ENCODE results near the gene GP1BA.

GP1BA gene

DNA sequence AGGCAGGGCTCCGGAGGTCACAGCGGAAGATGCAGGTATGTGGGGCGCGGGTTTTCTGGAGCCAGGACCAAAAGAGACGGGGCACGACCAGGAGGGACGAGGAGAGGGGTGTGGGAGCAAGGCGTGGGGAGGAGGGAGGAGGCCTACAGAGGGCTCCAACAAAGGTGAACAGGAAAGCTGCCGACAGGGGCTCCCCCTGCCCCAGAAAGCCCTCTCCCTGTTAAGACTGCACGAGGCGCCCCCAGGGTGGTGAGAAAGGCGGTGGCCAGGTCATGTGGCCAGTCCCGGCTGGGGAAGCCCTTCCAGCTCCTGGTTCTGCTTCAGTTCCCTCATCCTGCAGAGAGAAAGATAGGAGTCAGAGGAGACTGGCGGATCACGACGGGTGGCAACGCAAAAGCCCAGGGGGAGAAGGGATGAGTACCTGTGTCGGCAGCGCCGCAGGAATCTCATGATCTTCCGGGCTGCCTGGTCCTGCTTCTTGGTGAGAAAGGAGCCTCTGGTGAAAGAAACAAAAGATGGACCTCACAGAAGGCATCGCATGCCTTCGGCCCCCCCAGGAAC, 36.5 kb downstream of the GP1BA start:
- peak overlapping the region; percentile 61 to 100 for H3K4me3 ChIP-seq (ENCODE audit: low read depth in 1 of 2, low read length in 1 of 2)
- H3K36me3 ChIP-seq = peaks cover 51% of the 10 kb centered on the region
- peaks cover 46 to 47% of the 10 kb centered on the region in 2 experiments for H3K4me1 ChIP-seq (ENCODE audit: control insufficient read depth in 1 of 2, insufficient read depth in 1 of 2, low read depth in 1 of 2, low read length in 1 of 2)
- no peaks in the 10 kb centered on the region for H3K9me3 ChIP-seq
- no peaks in the 10 kb centered on the region for H3K27me3 ChIP-seq
- H3K27ac ChIP-seq = peak overlapping the region; percentile 98
- TF ChIP-seq, protein P1, sequence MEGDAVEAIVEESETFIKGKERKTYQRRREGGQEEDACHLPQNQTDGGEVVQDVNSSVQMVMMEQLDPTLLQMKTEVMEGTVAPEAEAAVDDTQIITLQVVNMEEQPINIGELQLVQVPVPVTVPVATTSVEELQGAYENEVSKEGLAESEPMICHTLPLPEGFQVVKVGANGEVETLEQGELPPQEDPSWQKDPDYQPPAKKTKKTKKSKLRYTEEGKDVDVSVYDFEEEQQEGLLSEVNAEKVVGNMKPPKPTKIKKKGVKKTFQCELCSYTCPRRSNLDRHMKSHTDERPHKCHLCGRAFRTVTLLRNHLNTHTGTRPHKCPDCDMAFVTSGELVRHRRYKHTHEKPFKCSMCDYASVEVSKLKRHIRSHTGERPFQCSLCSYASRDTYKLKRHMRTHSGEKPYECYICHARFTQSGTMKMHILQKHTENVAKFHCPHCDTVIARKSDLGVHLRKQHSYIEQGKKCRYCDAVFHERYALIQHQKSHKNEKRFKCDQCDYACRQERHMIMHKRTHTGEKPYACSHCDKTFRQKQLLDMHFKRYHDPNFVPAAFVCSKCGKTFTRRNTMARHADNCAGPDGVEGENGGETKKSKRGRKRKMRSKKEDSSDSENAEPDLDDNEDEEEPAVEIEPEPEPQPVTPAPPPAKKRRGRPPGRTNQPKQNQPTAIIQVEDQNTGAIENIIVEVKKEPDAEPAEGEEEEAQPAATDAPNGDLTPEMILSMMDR (IDR thresholded peaks at IDR 0.05) = no peak

DNA sequence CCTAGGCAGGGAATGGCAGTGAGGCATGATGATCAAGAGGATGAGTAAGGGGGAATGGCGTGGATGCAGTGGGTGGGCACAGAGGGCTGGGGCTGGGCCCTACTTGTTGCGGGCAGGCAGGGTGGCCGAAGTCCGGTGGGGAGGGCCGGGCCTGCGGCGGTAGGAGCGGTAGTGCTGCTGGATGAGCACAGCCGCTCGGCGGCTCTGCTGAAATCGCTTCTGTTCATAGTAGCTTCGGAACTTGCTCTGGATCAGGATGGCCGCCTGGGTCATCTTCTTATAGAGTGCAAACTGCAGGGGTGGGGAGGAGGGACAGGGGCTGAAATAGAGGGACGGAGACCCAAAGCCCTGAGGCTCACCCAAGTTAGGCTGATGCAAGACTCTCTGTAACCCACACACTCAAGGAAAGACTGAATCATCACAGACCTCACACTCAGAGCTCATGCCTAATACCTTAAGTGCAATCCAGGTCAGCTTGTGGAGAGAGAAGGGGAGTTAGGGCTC, 37.0 kb downstream of the GP1BA start:
- TF ChIP-seq, protein P1 (IDR thresholded peaks at IDR 0.05) = no peak
- Histone ChIP-seq H3K27ac (peak overlapping the region; percentile 98), H3K4me1 (ENCODE audit: control insufficient read depth in 1 of 2, insufficient read depth in 1 of 2, low read depth in 1 of 2, low read length in 1 of 2) (peaks cover 52 to 53% of the 10 kb centered on the region in 2 experiments), H3K4me3 (ENCODE audit: low read depth in 1 of 2, low read length in 1 of 2) (peak overlapping the region in 1 of 2 experiments; percentile 61), H3K9me3 (no peaks in the 10 kb centered on the region), H3K27me3 (no peaks in the 10 kb centered on the region), H3K36me3 (peaks cover 55% of the 10 kb centered on the region)

DNA sequence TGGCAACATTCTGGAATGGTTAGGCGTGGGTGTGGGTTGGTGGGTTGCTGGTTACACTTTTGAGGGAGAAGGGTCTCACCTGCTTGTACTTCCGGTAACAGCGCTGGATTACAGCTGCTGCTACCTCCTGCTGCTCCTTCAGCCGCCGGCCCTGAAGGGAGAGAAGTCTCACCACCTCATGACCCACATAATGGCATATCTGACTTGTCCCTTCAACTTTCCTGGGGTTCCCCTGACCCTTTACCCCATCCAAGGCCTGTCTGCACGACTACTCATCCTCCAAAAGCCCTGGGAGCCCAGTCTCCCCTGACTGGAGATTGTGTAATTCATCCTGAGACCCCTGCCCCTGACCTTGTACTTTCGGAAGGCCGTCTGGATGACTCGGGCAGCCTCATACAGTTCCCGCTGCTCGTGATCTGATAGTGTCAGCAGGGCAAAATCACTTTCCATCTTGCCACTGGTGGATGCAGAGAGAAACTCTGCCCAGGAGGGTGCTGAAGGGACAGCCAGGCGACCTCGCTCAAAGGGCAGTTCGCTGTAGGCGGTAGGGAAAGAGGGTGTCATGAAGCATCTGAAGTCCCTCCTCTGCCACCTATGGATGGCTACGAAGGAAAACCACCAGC, 37.6 kb downstream of the GP1BA start:
- TF ChIP-seq, protein P1 (IDR thresholded peaks at IDR 0.05) = no peak
- no peaks in the 10 kb centered on the region for H3K9me3 ChIP-seq
- H3K4me3 ChIP-seq (ENCODE audit: low read depth in 1 of 2, low read length in 1 of 2) = no peak overlapping the region
- no peaks in the 10 kb centered on the region for H3K27me3 ChIP-seq
- peak overlapping the region; percentile 98 for H3K27ac ChIP-seq
- peaks cover 54 to 56% of the 10 kb centered on the region in 2 experiments for H3K4me1 ChIP-seq (ENCODE audit: control insufficient read depth in 1 of 2, insufficient read depth in 1 of 2, low read depth in 1 of 2, low read length in 1 of 2)
- H3K36me3 ChIP-seq = peaks cover 60% of the 10 kb centered on the region

DNA sequence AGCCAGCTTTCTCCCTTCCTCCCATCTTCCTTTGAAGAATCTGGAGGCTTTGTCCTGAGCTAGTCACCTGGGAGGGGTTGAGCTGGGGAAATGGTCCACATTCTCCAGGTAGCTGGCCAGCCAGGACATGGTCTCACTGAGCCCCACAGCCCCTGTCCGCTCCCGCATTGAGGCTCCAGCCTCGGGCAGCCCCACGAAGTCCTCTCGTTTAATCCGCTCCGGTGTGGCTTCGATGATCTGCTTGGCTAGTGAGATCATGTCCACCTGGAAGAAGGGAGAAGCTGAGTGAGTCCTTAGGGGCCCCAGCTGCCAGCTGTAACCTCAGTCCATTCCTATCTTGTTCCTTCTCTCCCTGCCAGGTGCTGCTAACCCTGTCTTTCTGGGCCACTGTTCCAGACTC, 38.2 kb downstream of the GP1BA start:
- Histone ChIP-seq H3K27ac (peak overlapping the region; percentile 98), H3K27me3 (no peaks in the 10 kb centered on the region), H3K9me3 (no peaks in the 10 kb centered on the region), H3K4me3 (ENCODE audit: low read depth in 1 of 2, low read length in 1 of 2) (no peak overlapping the region), H3K4me1 (ENCODE audit: control insufficient read depth in 1 of 2, insufficient read depth in 1 of 2, low read depth in 1 of 2, low read length in 1 of 2) (peaks cover 54 to 56% of the 10 kb centered on the region in 2 experiments), H3K36me3 (peaks cover 64% of the 10 kb centered on the region)
- TF ChIP-seq, protein P1 (IDR thresholded peaks at IDR 0.05) = no peak

DNA sequence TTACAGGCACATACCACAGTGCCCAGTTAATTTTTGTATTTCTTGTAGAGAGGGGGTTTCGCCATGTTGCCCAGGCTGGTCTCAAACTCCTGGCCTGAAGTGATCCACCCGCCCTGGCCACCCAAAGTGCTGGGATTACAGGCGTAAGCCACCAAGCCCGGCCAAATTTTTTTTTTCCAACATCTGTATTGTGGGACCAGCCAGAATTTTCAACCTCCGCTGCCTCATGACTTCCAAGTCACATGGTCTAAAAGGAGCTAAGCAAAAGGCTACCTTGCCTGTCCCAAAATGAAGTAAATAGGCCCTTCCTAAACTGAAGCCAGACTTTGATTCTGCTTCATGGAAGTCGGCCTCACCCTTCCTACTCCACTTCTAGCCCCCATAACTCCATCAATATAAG, 39.7 kb downstream of the GP1BA start:
- Histone ChIP-seq H3K27me3 (no peaks in the 10 kb centered on the region), H3K9me3 (no peaks in the 10 kb centered on the region), H3K27ac (peak overlapping the region; percentile 81), H3K36me3 (peaks cover 75% of the 10 kb centered on the region), H3K4me1 (ENCODE audit: control insufficient read depth in 1 of 2, insufficient read depth in 1 of 2, low read depth in 1 of 2, low read length in 1 of 2) (peaks cover 39 to 42% of the 10 kb centered on the region in 2 experiments), H3K4me3 (ENCODE audit: low read depth in 1 of 2, low read length in 1 of 2) (no peak overlapping the region)
- TF ChIP-seq, protein P1 (IDR thresholded peaks at IDR 0.05) = no peak
